ENCODE data around the gene CLCN4. TPM values are rescaled to one million over a fixed set of nuclear protein-coding genes. Genes with fewer than 3 reads are reported as not detected.

The CLCN4 gene
- total RNA-seq, 1 experiment from 2014 or later = 10.9 TPM

- no peak for DNase-seq (ENCODE audit: low read depth in 1 of 2, low spot score in 2 of 2)
- H3K36me3 ChIP-seq = no peaks in the 10 kb centered on the region
- H3K4me3 ChIP-seq = no peak overlapping the region
- peak overlapping the region; percentile 48 for H3K27ac ChIP-seq
- H3K27me3 ChIP-seq (replicated peaks) = no peaks in the 10 kb centered on the region
- H3K4me1 ChIP-seq (replicated peaks) = peaks cover 29% of the 10 kb centered on the region
- no peaks in the 10 kb centered on the region for H3K9me3 ChIP-seq (replicated peaks)
Measured at GRCh38 chrX:10233173-10233572, 76.4 kb downstream of the CLCN4 start.

GRCh38 chrX:10233696-10234095 is 76.9 kb downstream of the CLCN4 start:
- H3K4me1 ChIP-seq (replicated peaks) = peaks cover 29% of the 10 kb centered on the region
- no peak for DNase-seq (ENCODE audit: low read depth in 1 of 2, low spot score in 2 of 2)
- no peaks in the 10 kb centered on the region for H3K27me3 ChIP-seq (replicated peaks)
- H3K4me3 ChIP-seq = no peak overlapping the region
- H3K27ac ChIP-seq = peak overlapping the region; percentile 48; the same call in 1 of the 2 replicates
- H3K9me3 ChIP-seq (replicated peaks) = no peaks in the 10 kb centered on the region
- H3K36me3 ChIP-seq = no peaks in the 10 kb centered on the region

DNA sequence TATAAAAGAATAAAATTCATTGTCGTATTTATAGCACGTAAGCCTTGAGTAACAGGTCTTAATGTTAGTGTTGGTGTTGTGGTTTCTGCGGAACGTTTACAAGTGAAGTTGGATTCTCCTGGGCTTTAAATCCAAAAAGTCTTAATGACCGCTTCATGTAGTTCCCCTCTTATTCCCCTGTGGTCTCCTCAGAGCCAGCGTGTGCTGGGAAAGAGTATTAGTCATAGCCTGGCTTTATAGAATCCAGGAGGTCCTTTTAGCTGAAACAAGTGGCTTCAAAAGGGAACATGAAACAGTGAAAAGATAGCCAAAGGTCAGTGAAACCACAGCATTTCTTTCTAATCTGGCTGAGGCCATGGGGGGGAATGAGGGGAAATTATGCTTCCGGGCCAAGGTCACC is 79.1 kb downstream of the CLCN4 start:
- Histone ChIP-seq H3K27me3 (replicated peaks) (no peaks in the 10 kb centered on the region), H3K36me3 (no peaks in the 10 kb centered on the region), H3K4me1 (replicated peaks) (peaks cover 47% of the 10 kb centered on the region), H3K9me3 (replicated peaks) (no peaks in the 10 kb centered on the region), H3K4me3 (no peak overlapping the region), H3K27ac (peak overlapping the region; percentile 59)
- DNase-seq (ENCODE audit: low read depth in 1 of 2, low spot score in 2 of 2) = peak; percentile 56 to 73

DNA sequence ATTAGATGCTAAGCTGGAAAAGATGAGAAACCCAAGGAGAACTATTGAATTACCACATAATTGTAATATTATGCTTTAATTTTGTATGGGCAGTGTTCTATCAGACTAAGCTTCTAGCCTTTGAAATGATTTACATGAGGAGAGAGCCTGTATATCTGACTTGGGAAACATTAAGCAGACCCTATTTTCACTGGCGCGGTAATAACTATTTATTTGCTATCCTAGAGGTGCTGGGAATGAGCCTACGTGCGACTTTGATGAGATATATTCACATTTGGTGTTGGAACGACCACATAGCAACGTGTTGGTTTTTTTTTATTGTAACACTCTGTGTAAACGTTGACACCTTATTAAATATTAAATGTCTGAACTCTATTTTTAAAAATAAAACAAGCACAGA is 80.5 kb downstream of the CLCN4 start:
- DNase-seq (ENCODE audit: low read depth in 1 of 2, low spot score in 2 of 2) = no peak
- Histone ChIP-seq H3K27me3 (replicated peaks) (no peaks in the 10 kb centered on the region), H3K27ac (no peak overlapping the region), H3K9me3 (replicated peaks) (no peaks in the 10 kb centered on the region), H3K36me3 (no peaks in the 10 kb centered on the region), H3K4me1 (replicated peaks) (peaks cover 53% of the 10 kb centered on the region), H3K4me3 (no peak overlapping the region)

GRCh38 chrX:10239611-10240064 is 82.9 kb downstream of the CLCN4 start:
- no peaks in the 10 kb centered on the region for H3K27me3 ChIP-seq (replicated peaks)
- H3K9me3 ChIP-seq (replicated peaks) = no peaks in the 10 kb centered on the region
- no peaks in the 10 kb centered on the region for H3K36me3 ChIP-seq
- H3K27ac ChIP-seq = peak overlapping the region; percentile 41
- DNase-seq (ENCODE audit: low read depth in 1 of 2, low spot score in 2 of 2) = peak; percentile 47 to 69
- H3K4me1 ChIP-seq (replicated peaks) = peaks cover 43% of the 10 kb centered on the region
- H3K4me3 ChIP-seq = no peak overlapping the region

DNA sequence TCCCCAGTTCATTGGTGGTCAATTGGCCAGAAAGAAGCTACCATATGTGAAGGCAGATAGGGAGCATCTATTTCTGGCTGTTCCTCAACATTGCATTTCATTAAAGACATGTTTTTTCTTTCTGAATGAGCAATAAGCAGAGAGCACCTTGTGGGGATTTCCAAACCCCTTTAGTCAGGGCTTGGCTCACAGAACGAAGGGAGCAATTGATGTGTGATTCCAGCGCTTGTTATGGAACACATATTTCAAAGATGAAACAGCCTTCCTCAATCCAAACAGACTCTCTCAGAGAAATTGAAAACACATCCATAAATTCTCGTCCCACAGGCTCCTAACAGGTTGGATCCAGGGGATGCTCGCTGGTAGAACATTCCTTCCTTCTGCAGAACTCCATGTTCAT is 84.1 kb downstream of the CLCN4 start:
- Histone ChIP-seq H3K9me3 (replicated peaks) (no peaks in the 10 kb centered on the region), H3K36me3 (no peaks in the 10 kb centered on the region), H3K27me3 (replicated peaks) (no peaks in the 10 kb centered on the region), H3K4me3 (no peak overlapping the region), H3K4me1 (replicated peaks) (peaks cover 33% of the 10 kb centered on the region), H3K27ac (no peak overlapping the region)
- DNase-seq (ENCODE audit: low read depth in 1 of 2, low spot score in 2 of 2) = peak; percentile 27 to 49

GRCh38 chrX:10242026-10242425 is 85.3 kb downstream of the CLCN4 start:
- Histone ChIP-seq H3K27ac (no peak overlapping the region), H3K4me1 (replicated peaks) (peaks cover 25% of the 10 kb centered on the region), H3K9me3 (replicated peaks) (no peaks in the 10 kb centered on the region), H3K27me3 (replicated peaks) (no peaks in the 10 kb centered on the region), H3K36me3 (no peaks in the 10 kb centered on the region), H3K4me3 (no peak overlapping the region)
- DNase-seq (ENCODE audit: low read depth in 1 of 2, low spot score in 2 of 2) = no peak

DNA sequence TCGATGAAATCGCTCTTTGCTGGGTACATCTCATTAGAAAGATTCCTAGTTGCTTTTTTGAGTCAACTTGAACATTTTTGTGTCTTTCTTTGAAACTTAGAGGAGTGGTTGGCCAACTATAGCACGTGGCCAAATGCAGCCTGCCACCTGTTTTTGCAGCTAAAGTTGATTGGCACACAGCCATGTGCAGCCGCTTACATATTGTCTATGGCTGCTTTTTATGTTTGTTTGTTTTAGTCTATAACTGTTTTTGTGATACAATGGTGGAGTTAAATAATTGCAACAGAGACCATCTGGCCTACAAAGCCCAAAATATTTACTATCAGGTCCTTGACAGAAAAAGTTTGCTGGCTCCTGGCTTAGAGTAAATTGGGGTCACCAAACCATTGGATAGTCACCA is 86.3 kb downstream of the CLCN4 start:
- H3K27me3 ChIP-seq (replicated peaks) = no peaks in the 10 kb centered on the region
- H3K9me3 ChIP-seq (replicated peaks) = no peaks in the 10 kb centered on the region
- no peaks in the 10 kb centered on the region for H3K36me3 ChIP-seq
- no peak overlapping the region for H3K4me3 ChIP-seq
- no peak overlapping the region for H3K27ac ChIP-seq
- no peak for DNase-seq (ENCODE audit: low read depth in 1 of 2, low spot score in 2 of 2)
- peaks cover 25% of the 10 kb centered on the region for H3K4me1 ChIP-seq (replicated peaks)

GRCh38 chrX:10244915-10245622 is 88.3 kb downstream of the CLCN4 start:
- Histone ChIP-seq H3K9me3 (replicated peaks) (no peaks in the 10 kb centered on the region), H3K27me3 (replicated peaks) (no peaks in the 10 kb centered on the region), H3K4me3 (no peak overlapping the region), H3K36me3 (no peaks in the 10 kb centered on the region), H3K27ac (no peak overlapping the region), H3K4me1 (replicated peaks) (peaks cover 14% of the 10 kb centered on the region)
- no peak for DNase-seq (ENCODE audit: low read depth in 1 of 2, low spot score in 2 of 2)

- DNase-seq (ENCODE audit: low read depth in 1 of 2, low spot score in 2 of 2) = no peak
- no peak overlapping the region for H3K27ac ChIP-seq
- peaks cover 6% of the 10 kb centered on the region for H3K4me1 ChIP-seq (replicated peaks)
- H3K4me3 ChIP-seq = no peak overlapping the region
- H3K36me3 ChIP-seq = no peaks in the 10 kb centered on the region
- H3K9me3 ChIP-seq (replicated peaks) = no peaks in the 10 kb centered on the region
- H3K27me3 ChIP-seq (replicated peaks) = no peaks in the 10 kb centered on the region
Measured at GRCh38 chrX:10245886-10246285, 89.1 kb downstream of the CLCN4 start.

DNA sequence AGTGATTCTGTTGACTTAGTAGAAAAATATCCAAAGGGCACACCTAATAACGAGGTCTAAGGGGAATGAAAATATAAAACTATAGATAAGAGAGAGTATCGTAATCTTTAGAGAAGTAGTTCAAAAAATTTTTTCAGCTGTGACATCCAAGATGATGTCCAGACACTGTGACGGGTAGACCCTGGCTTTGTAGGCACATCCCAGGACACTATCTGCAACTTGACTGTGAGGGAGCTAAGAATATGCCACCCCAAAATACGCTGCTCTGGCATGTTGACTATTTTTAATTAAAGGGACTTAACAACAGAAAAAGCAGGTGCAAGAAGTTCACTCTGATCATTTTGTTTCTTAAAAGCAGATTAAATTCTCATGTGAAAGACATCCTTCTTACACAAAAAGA is 89.5 kb downstream of the CLCN4 start:
- Histone ChIP-seq H3K36me3 (no peaks in the 10 kb centered on the region), H3K9me3 (replicated peaks) (no peaks in the 10 kb centered on the region), H3K27ac (no peak overlapping the region), H3K4me1 (replicated peaks) (peaks cover 2% of the 10 kb centered on the region), H3K4me3 (no peak overlapping the region), H3K27me3 (replicated peaks) (no peaks in the 10 kb centered on the region)
- DNase-seq (ENCODE audit: low read depth in 1 of 2, low spot score in 2 of 2) = no peak

DNA sequence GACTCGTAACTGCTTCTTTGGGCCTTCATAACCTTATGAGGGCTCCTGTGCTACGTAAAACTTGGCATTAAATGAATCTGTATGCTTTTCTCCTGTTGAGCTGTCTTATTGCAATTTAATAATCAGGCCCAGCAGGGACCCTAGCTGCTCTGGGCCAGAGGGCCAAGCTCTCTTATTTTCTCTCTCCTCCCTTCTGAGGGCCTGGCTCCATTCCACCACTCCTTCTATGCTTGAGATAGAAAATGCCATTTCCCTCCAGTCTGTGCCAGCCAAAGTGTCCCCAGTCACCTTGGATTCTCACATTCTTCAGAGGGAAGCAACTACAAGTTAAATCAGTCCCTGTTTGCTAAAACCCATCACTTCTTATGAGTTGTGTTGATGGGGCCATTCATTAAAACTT is 90.1 kb downstream of the CLCN4 start:
- Histone ChIP-seq H3K9me3 (replicated peaks) (no peaks in the 10 kb centered on the region), H3K36me3 (no peaks in the 10 kb centered on the region), H3K27me3 (replicated peaks) (no peaks in the 10 kb centered on the region), H3K4me1 (replicated peaks) (no peaks in the 10 kb centered on the region), H3K4me3 (no peak overlapping the region), H3K27ac (no peak overlapping the region)
- no peak for DNase-seq (ENCODE audit: low read depth in 1 of 2, low spot score in 2 of 2)

- Histone ChIP-seq H3K36me3 (no peaks in the 10 kb centered on the region), H3K27me3 (replicated peaks) (no peaks in the 10 kb centered on the region), H3K27ac (no peak overlapping the region), H3K9me3 (replicated peaks) (no peaks in the 10 kb centered on the region), H3K4me1 (replicated peaks) (no peaks in the 10 kb centered on the region), H3K4me3 (no peak overlapping the region)
- DNase-seq (ENCODE audit: low read depth in 1 of 2, low spot score in 2 of 2) = no peak
Measured at GRCh38 chrX:10254739-10255138, 98.0 kb downstream of the CLCN4 start.

- no peak overlapping the region for H3K27ac ChIP-seq
- H3K9me3 ChIP-seq (replicated peaks) = no peaks in the 10 kb centered on the region
- DNase-seq (ENCODE audit: low read depth in 1 of 2, low spot score in 2 of 2) = no peak
- no peaks in the 10 kb centered on the region for H3K4me1 ChIP-seq (replicated peaks)
- no peaks in the 10 kb centered on the region for H3K27me3 ChIP-seq (replicated peaks)
- H3K4me3 ChIP-seq = no peak overlapping the region
- no peaks in the 10 kb centered on the region for H3K36me3 ChIP-seq
Measured at GRCh38 chrX:10259716-10260115, 102.9 kb downstream of the CLCN4 start.

- no peaks in the 10 kb centered on the region for H3K36me3 ChIP-seq
- H3K27ac ChIP-seq = no peak overlapping the region
- no peaks in the 10 kb centered on the region for H3K27me3 ChIP-seq (replicated peaks)
- H3K4me3 ChIP-seq = no peak overlapping the region
- H3K9me3 ChIP-seq (replicated peaks) = no peaks in the 10 kb centered on the region
- DNase-seq (ENCODE audit: low read depth in 1 of 2, low spot score in 2 of 2) = no peak
- H3K4me1 ChIP-seq (replicated peaks) = no peaks in the 10 kb centered on the region
Measured at GRCh38 chrX:10265775-10266174, 109.0 kb downstream of the CLCN4 start.

Data from SJSA1 (cell line).